Osteocyte (in vitro differentiated cells): ENCODE results near the gene ITPR2. TPM values are rescaled to one million over a fixed set of nuclear protein-coding genes. Genes with fewer than 3 reads are reported as not detected.

Experiments
- DNase-seq: peaks from one replicate; pipeline ENCODE4 v3.0.0; 2021; ENCODE audit warnings: mixed read lengths; ENCODE audit not compliant: unreplicated experiment; ENCODE audit errors: extremely low spot score
- H3K27ac Mint-ChIP-seq: one replicate; pipeline ENCODE4 v1.8.0; 2021; ENCODE audit warnings: mild to moderate bottlenecking, mixed read lengths; ENCODE audit not compliant: unreplicated experiment
- H3K27me3 Mint-ChIP-seq: one replicate; pipeline ENCODE4 v1.8.0; 2021; ENCODE audit warnings: mixed read lengths; ENCODE audit not compliant: unreplicated experiment
- H3K36me3 Mint-ChIP-seq: one replicate; pipeline ENCODE4 v1.8.0; 2021; ENCODE audit warnings: mixed read lengths; ENCODE audit not compliant: unreplicated experiment
- H3K4me1 Mint-ChIP-seq: one replicate; pipeline ENCODE4 v1.8.0; 2021; ENCODE audit warnings: mixed read lengths; ENCODE audit not compliant: unreplicated experiment
- H3K4me3 Mint-ChIP-seq: one replicate; pipeline ENCODE4 v1.8.0; 2021; ENCODE audit warnings: mild to moderate bottlenecking, moderate library complexity, mixed read lengths; ENCODE audit not compliant: unreplicated experiment
- H3K9me3 Mint-ChIP-seq: one replicate; pipeline ENCODE4 v1.8.0; 2021; ENCODE audit warnings: mixed read lengths; ENCODE audit not compliant: unreplicated experiment
- CTCF ChIP-seq: fragments of 200-600 bp; sonication (generic); IDR thresholded peaks from 2 replicates; pipeline ENCODE4 v1.5.0; 2021; ENCODE audit warnings: antibody characterized with exemption, mild to moderate bottlenecking, moderate library complexity
- total RNA-seq: library from RNA; stranded (reverse); gene quantifications from 2 replicates; pipeline ENCODE4 v1.2.1, GENCODE V29; 2021

Gene ITPR2
- total RNA-seq, 1 donor from 2014 or later: 22.1 TPM

GRCh38 chr12:26622601-26623000 lies 210.4 kb downstream of the ITPR2 start:
- Mint-ChIP-seq H3K36me3 (peaks cover 23% of the 10 kb centered on the region), H3K27me3 (no peaks in the 10 kb centered on the region), H3K27ac (no peak overlapping the region), H3K4me1 (no peaks in the 10 kb centered on the region), H3K4me3 (no peak overlapping the region), H3K9me3 (no peaks in the 10 kb centered on the region)
- no peak for DNase-seq
- TF ChIP-seq CTCF: no peak

- TF ChIP-seq CTCF: no peak
- Mint-ChIP-seq H3K27ac (no peak overlapping the region), H3K9me3 (no peaks in the 10 kb centered on the region), H3K4me1 (no peaks in the 10 kb centered on the region), H3K36me3 (peaks cover 22% of the 10 kb centered on the region), H3K27me3 (no peaks in the 10 kb centered on the region), H3K4me3 (no peak overlapping the region)
- DNase-seq: no peak
These were observed 211.1 kb downstream of the ITPR2 start for GRCh38 chr12:26621932-26622331.

DNA sequence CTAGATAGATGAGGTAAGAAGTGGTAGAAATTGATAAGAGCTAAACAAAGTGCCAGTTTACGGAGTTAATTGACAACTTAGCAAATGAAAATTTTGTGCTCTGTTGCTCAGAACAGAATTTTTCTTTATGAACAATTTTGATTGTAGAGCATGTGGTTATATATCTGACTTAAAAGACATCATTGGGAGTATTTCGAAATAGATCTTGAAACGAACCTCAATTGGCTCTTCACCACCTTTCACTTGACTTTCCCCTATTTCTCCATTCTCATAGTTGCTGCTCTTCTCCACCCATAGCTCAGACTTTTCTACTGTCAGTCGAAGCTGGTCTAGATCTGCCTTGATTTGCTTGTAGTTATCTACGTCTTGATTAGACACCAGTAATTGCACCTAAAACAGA lies 212.1 kb downstream of the ITPR2 start:
- no peaks in the 10 kb centered on the region for H3K9me3 Mint-ChIP-seq
- no peak overlapping the region for H3K27ac Mint-ChIP-seq
- DNase-seq: no peak
- TF ChIP-seq CTCF: no peak
- H3K4me3 Mint-ChIP-seq: no peak overlapping the region
- no peaks in the 10 kb centered on the region for H3K4me1 Mint-ChIP-seq
- peaks cover 22% of the 10 kb centered on the region for H3K36me3 Mint-ChIP-seq
- H3K27me3 Mint-ChIP-seq: no peaks in the 10 kb centered on the region

DNA sequence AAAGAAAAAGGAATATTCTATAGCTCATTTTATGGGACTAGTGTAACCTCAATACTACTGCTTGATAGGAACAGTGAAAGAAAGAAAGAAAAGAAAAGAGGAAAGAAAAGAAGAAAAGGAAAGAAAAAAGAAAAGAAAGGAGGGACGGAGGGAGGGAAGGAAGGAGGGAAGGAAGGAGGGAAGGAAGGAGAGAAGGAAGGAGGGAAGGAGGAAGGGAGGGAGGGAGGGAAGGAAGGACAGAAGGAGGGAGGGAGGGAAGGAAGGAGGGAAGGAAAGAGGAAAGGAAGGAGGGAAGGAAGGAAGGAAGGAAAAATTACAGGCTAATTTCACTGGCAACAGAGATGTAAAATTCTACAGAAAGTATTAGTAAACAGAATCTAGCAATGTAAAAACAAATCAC lies 215.5 kb downstream of the ITPR2 start:
- no peak for DNase-seq
- no peaks in the 10 kb centered on the region for H3K27me3 Mint-ChIP-seq
- no peaks in the 10 kb centered on the region for H3K4me1 Mint-ChIP-seq
- no peak for TF ChIP-seq CTCF
- H3K27ac Mint-ChIP-seq: no peak overlapping the region
- no peak overlapping the region for H3K4me3 Mint-ChIP-seq
- H3K36me3 Mint-ChIP-seq: peaks cover 16% of the 10 kb centered on the region
- no peaks in the 10 kb centered on the region for H3K9me3 Mint-ChIP-seq

DNA sequence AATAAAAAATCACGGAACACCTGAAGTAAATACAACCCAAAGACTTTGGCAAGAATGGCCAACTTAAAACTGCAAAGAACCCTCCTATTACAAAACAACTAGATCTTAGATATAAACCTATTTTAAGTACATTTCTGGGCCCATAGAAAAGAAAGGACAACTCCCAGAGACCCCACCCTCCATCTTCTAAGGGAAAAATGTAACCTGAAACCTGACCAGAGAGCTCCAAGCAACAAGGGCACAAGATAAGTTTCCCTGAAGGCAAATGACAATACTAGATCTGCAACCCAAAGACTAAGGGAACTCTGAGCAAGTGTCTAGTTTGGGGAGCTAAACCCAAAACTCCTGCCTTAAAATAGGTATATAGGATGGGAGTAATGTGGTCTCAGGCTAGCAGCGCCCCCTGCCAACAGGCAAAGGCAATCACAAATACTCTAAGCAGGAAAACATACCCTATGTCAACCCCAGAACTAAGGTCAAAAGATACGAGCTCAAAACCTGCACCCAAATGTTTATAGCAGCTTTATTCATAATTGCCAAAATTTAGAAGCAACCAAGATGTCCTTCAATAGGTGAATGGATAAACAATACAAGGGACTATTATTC lies 218.9 kb downstream of the ITPR2 start:
- Mint-ChIP-seq H3K27ac (no peak overlapping the region), H3K4me3 (no peak overlapping the region), H3K36me3 (peaks cover 11% of the 10 kb centered on the region), H3K9me3 (no peaks in the 10 kb centered on the region), H3K4me1 (no peaks in the 10 kb centered on the region), H3K27me3 (no peaks in the 10 kb centered on the region)
- peak; percentile 58 for TF ChIP-seq CTCF
- DNase-seq: no peak
